HG03460 (cell line): Measurements from ENCODE around the gene ERC2.
"Not testable (repeated sequence)": the region's sequence is repeated elsewhere in the genome, so short reads cannot be mapped to it uniquely, and the experiment has no call there.

Experiments used
- ATAC-seq: cut with Tn5 transposase; IDR thresholded peaks from one replicate; pipeline ENCODE4 v1.9.1; 2021; ENCODE audit not compliant: unreplicated experiment

ERC2 gene

DNA sequence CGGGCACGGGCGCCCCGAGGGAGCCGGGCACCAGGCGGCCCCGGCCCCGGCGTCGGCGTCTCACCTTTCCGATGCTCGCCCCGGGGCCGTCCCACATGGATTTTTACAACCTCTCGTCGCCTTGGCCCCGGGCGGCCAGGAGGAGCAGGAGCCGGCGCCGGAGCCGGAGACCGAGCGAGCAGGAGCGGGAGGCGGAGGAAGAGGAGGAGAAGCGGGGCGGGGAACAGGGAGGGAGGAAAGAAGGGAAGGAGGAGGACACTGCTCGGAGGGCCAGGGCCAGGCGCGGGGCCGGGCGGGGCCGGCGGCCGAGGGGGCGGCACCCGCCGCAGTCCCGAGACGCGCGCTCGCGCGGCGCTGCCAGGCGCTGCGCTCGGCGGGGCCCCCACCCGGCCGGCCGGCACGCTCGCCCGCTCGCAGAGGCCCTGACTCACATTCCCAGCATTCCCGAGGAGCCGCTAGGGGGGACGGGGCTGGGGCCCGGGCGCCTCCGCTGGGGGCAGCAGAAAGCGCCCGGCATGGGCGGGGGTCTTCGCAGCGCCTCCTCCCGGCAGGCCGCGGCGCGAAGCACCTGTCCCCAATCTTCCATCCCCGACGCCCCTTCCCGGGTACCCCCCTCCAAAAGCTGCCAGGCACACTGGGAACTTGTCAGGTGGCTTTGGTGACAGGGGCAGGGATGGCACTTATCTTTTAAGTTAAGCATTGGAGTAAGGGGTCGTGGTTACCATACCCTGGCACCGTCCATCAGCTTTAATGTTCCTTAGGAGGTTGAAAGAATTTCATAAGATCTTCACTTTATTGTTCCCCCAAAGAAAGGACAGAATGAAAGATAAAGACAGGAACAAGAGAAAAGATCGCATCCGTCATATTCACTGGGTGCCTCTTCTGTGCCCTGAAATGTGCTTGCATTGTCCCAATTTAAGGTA is at the start of gene ERC2:
TSS of gene ERC2 (minus strand) at position 284 of the 923 bp plus-strand sequence.
- no peak for ATAC-seq

DNA sequence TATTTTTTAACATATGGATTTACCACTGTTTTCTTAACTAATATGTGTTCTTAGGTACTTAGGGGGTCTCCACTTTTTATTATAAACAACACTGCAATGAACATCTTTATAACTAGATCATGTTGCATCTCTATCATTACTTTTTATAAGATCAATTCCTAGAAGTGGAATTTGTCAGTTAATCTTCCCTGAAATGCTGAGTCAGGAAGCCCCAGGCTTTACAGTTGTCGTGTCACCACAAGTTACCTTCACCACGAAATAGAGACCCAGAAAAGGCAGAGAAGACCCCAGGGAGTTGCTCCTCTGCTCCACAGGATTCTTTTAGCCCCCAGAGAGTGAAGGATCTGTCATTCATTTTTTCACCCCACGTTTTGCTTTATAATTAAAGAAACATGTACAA is 34.5 kb upstream of the ERC2 start:
- ATAC-seq: no peak

DNA sequence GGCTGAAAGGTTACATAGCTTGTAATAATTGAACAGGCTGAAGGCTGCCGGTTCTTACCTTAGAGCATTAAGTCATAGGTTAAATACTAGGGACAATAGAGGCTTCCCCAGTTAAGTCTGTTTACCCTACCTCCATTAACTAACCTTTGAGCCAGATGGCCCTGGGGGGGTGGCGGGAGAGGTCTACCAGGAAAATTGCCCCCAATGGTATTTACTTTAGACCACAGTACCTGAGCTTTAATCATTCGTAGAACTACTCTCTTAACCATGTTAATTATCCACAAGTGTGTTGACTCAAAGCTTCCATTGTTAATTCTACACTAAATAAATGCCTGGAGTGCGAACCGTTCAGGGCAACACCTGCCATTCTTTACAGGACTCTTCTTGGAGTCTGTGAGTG is 28.1 kb upstream of the ERC2 start:
- ATAC-seq: not testable (repeated sequence)

DNA sequence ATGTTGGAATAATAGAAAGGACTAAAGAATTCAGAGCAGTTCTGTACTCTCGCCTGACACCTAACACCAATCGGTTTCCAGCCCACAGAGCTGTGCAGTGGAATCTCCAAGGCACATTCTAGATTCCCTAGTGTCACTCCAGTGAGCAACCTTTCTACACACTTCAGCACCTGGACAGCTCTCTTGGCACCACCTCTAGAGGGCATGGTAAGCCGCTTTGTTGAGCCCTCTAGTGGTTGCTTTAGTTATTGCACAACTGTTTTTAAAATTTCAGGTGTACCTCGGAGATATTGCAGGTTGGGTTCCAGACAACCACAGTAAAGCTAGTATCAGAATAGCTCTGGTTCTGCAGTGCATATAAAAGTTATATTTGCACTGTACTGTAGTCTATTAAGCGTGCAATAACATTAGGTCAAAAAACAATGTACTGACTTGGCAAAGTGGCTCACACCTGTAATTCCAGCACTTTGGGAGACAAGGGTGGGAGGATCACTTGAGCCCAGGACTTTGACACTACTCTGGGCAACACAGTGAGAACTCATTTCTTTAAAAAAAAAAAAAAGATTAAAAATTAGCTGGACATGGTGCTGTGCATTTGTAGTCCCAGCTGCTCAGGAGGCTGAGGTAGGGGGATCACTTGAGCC is 26.5 kb upstream of the ERC2 start:
- ATAC-seq: peak; percentile 96

DNA sequence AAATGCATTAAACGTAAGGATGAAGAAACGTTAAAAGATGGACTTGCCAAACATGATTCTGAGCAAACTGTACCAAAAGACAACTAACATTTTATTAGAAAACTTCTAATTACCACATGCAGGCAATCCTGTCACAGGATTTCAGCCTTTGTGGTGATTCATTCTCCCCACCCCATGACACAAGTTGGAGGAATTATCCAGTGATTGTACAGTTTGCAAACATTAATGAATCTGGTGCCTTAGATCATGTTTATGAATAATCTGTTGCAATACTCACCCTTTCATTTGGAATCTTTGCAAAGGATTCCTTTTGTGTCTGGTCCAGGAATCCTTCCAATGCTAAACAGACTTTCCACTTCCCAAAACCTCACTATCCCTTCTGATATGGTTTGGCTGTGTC is 23.3 kb upstream of the ERC2 start:
- no peak for ATAC-seq

DNA sequence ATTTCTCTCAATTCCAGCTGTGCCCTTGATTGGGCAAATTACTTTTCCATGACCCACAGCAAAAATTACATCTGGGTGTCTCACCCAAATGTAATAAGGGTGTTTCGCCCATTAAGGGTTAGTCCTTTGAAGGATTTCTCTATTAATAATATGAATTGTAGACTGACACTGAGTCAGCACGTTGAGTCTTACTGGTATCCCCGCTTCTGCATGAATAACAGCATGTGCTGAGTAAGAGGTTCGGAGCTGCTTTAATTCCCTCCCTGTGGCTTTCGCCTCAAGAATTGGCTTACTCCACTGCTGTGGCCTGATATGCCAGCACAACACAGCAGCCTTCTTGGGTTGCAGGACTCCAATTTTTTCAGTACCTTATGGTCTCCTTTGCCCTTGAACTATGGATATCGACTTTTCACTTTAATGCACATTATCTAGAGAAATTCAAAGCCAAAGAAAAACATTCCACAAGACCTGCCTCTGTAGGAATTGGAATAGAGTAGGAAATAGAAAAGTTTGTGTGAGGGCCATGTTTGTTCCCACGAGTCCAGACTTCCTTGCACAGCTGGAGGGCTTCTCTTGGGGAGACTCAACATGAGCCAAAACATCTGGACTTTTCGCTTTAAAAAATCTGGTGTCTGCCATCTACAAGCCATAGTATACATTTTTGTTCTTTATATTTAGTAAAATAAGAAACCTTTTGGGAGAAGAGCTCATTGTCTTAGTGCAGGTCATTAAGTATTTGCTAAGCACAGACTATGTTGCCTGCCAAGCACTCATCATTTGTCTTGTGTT is 20.7 kb upstream of the ERC2 start:
- ATAC-seq: no peak

DNA sequence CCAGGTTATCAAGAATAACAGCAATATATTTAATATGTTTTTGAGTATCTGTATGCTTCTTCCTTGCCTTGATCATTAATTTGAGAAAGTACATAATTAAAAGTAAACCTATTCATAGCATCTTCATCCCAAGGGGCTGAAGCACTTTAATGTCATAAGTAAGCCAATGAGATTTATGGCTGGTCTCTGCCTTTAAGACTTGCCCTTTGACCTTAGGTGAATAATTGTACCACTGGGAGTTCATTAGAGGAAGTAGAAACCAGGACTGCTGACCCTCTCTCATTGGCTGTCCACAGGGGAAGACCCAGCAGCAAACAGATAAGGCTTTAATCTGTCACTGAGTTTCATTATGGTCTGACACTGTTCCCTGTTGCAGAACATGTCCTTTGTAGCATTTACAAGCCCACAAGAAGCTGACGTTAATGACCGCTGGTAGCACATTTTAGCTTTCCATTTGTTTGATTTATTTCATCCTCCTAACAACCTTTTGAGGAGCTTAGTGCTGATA is 16.3 kb upstream of the ERC2 start:
- no peak for ATAC-seq

DNA sequence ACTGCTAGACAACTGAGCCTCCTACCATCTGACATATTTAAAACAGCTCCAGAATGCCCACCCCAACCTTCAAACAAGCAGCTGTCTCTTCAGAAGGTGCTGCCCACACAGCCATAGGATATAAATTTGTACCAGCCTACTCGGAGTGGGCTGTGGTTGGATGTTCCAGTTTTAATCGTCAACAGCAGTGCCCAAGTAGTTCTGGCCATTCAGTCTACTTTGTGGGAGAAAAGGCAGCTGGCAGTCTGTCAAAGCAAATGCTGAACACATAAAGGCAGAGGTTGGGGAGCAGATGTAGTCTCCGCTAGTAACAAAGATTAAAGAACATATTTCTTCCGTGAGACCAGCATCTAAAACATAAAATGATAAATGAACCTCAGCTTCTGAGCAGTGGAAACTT is 15.9 kb upstream of the ERC2 start:
- ATAC-seq: no peak

DNA sequence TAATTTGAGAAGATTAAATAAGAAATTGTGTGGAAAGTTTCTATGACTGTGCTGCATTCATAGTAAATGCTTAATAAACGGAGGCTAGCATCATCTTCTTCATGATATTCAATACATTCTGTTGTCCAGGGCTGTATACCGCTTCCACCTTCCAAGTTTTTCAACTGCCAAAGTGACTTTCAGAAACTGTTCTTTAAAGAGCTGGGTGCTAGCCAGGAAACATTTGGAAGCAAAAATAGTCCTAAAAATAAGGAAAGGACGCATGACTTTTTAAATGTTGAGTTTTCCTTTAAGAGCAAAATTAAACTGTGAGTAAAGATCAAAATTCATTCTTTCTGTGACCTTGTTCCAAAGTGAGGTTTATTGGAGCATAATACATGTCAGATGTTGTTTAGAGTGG is 9.4 kb upstream of the ERC2 start:
- ATAC-seq: no peak

DNA sequence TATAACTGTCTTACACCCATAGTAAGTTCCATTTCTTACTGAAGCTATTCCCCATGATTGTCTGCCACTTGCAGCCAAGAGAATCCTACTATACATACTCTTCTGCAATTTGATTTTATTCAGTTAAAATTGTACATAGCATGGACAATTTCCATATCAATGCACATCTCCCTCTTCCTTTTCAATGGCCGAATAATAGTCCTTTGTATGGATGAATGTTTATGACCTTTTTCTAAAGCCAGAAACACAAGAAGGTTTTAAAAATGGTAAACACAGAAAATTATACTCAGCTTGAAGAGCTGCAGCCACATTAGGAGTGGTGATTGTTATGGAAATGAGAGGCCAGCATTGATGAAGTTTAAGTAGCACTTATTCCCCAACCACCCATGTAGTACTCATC is 8.5 kb upstream of the ERC2 start:
- no peak for ATAC-seq

DNA sequence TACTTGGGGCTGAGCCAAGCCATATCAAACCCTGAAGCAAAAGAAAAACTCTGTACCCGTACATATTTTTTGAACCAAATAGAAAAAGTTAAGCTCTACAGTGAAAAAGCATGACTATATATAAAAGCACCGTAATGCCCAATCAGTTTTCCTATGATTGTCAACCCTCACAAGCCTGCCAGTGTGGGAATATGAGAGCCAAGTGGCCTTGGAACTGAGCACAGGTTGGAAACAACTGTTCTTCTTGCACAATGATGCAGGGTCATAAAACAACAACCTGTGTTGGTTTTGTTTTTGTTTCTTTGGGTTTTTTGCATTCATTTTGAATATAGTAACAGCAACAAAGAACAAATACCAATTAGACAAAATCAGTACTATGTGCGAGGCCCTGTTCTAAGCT is 3.5 kb upstream of the ERC2 start:
- no peak for ATAC-seq

DNA sequence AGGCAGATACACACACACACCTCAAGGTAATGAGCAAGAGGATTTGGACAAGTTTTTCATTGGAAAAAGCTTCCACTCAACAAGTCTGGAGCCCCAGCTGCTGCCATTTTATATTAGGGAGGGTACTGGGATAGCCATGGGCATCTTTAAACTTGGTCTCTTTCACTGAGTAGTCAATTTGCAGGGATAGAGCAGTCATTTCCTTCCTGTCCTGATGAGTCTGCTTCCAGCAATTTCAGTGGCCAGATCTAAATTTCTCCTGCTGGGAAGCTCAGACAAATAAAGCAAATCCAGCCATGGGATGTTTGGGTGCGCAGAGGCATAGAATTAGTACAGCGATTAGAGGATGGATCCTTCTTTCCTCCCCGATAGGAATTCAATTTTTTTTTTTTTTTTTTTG is 874 bp upstream of the ERC2 start:
- no peak for ATAC-seq

DNA sequence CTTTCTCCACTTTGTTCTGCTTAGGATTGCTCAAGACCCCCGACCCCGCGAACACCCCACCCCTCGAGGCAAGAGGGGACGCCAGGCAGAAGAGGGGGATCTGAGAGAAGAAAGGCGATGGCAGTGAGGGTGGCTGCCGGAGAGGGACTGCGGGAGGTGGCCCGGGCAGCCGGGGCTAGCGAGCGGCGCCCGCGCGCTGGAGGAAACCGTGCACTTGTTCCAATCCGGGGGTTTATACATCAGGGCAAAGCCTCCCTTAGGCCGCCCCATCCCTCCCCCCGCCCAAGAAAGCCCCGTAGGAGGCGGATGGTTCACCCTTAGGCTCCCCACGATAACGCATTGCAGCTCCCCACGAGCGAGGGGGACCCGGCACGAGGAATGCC is 475 bp downstream of the ERC2 start:
- ATAC-seq: no peak

DNA sequence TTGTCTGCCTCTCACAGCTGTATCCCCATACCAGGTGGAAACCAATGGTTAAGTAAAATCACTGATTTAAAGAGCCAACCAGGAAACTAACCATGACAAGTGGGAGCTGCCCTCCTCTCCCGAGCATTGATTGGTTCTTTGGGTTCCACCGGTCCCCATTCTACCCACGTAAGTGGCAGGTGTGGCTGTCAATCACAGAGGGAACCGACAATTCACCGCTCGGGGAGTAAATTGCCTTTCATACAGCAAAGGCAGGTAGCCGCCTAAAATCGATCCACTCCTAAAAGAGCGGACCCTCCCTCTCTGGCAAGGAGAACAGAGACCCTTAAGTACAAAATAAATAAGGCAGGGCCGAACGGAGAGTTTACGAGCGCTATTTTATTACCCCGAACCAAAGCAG is 1.2 kb downstream of the ERC2 start:
- ATAC-seq: no peak

DNA sequence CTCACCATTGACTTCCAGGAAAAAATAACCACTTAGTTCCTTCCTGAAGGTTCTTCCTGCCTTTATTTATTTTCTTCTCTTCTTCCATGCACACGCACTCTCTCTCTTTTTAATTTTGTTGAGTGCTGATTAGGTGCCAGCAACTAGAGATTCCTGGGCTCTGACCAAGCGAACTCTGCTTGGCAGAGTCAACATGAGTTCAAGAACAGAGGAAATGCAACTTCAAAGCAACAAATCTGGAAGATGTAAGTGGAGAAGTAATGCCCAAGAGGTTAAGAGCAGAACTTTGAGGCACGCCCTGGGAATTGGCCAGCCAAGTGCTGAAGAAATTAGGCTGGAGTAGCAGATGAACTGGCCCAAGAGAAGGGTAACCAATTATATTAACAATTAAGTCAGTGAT is 8.5 kb downstream of the ERC2 start:
- no peak for ATAC-seq

DNA sequence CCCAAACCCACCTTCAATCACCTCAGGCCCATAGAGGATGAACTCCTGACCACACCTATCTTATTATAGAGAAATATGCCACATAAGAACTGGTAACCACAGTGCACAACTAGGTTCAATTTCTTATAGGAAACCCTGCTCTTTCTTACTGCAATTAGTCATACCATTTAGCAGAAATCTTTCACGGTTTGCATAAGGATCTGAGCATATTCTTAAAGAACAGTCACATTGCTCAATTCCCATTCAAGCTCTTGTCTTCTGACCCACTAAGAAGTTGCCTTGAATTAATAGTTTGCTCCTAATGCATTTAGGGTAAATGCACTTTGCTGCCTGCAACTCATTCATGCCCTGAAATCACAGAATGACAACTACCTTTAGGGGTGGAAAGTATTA is 9.2 kb downstream of the ERC2 start:
- no peak for ATAC-seq

DNA sequence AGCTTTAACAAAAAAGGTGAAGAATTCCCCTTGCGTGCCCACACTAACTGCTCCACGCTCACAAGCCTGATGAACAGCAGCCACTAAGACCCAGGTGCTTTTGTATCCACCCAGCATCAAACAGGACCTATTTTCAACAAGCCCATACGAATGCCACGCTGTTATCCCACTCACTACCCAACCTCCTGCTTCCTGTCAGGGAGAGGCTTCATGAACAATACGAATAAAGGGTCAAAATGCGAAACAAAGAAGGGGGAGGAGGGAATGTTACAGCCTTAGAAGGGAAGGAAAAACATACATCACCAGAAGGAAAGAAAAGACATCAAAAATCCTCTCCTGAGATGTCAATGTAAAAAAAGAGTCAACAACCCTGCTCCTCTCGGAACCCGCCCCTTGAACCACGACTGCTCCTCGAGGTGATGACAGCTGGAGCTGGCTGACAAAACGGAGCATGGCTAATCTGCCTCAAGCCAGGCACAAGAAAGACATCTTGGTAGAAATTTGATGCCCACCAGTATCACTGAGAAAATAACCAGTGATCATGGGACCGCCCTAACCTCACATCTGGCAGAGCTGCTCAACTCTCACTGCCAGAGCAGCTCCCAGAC is 9.7 kb downstream of the ERC2 start:
- ATAC-seq: no peak

DNA sequence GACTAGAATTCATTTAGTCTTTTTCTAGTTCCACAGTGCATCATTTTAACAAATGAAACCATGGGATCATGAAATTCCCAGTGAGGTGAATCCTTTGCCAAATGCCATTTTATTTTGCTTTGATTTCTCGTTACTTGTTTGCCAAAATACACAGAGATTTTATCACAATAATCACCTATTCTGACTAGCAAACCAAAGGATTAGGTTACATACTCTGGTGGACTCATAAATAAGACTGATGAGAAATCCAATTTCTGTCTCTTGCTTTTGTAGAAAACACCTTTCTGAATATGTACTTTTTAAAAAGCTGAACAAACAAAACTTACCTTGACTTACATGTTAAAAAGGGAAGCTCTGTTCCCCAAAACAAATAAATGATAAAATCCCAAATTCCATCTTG is 12.2 kb downstream of the ERC2 start:
- no peak for ATAC-seq

DNA sequence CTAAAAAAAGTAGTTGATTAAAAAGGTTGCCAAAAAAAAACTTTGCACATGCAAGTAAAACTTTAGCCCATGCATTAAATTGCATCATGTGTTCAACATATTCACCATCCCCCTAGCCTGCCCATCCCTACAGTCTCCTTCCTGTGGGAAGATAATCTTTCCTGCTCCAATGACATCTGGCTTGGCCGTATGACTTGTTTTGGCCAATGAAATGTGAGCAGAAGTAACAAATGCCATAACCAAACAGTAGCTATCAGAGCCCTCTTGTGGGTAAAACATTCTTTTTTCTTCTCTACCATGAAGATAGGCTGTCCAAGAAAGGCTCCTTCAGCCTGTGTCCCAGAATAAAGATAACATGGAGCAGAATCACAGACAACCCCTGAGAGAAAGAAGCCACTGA is 15.3 kb downstream of the ERC2 start:
- no peak for ATAC-seq

DNA sequence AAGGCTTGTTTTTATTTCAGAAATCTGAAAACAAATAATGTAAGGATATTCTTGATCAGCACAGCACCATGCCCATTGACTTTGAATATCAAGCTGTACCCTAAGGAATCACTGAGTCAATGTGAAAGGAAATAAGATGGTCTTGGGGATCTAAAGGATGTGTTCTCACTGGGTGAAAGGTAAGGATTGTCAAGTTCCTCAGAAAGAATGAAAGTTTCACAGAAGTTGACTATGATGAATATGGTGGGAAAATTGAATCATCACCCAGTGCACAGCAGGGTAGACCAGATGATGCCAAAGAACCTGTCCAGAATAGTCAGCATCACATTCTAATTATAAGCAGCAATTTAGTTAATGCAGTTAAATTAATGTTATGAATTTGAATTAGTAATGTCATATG is 16.2 kb downstream of the ERC2 start:
- no peak for ATAC-seq

DNA sequence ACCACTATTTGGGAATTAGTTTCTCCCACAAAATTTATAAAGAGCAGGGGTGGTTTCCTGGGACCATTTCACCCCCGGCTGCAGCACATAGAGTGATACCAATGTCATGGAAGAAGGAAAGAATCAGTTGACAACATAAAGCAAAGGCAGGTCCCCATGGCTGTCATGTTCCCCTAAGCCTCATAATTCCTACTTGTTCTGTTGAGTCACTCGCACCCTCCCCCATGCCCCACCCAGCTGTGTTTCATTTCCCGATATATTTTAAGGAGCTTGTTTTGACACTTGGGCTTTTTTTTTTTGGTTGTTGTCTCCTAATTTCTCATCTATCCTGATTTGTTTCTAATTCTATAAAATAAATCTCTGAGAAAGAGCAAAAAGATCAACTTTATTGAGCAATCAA is 24.9 kb downstream of the ERC2 start:
- ATAC-seq: no peak
